Loucy (cell line): ENCODE measurements around the gene SELENON.

ENCODE experiments used
- H2AFZ ChIP-seq: fragments of 200-600 bp; sonication (generic); 2 replicates; pipeline ENCODE4 v1.6.0; 2016; ENCODE audit warnings: antibody characterized with exemption, mild to moderate bottlenecking, low read length, moderate library complexity
- H3F3A ChIP-seq: fragments of 200-600 bp; 2 replicates; pipeline ENCODE4 v1.6.0; 2016; ENCODE audit warnings: antibody characterized with exemption, low read depth, mild to moderate bottlenecking
- H3K27me3 ChIP-seq: fragments of 200-600 bp; sonication (generic); 2 replicates; pipeline ENCODE4 v1.6.1; 2014; ENCODE audit warnings: low read length, mild to moderate bottlenecking; ENCODE audit not compliant: insufficient read depth, poor library complexity, severe bottlenecking
- H3K36me3 ChIP-seq: fragments of 200-600 bp; sonication (generic); 2 replicates; pipeline ENCODE4 v1.6.1; 2016; ENCODE audit warnings: low read length; ENCODE audit not compliant: insufficient read depth
- H3K4me1 ChIP-seq: fragments of 200-600 bp; sonication (generic); 2 replicates; pipeline ENCODE4 v1.5.1; 2014; ENCODE audit warnings: low read length, mild to moderate bottlenecking; ENCODE audit not compliant: insufficient read depth, poor library complexity, severe bottlenecking
- H3K4me2 ChIP-seq: fragments of 200-600 bp; sonication (generic); 2 replicates; pipeline ENCODE4 v1.6.0; 2014; ENCODE audit warnings: antibody characterized with exemption, low read length, low read depth, mild to moderate bottlenecking; ENCODE audit not compliant: poor library complexity, severe bottlenecking
- H3K4me3 ChIP-seq: fragments of 200-600 bp; sonication (generic); 2 replicates; pipeline ENCODE4 v1.5.1; 2014; ENCODE audit warnings: low read length, mild to moderate bottlenecking, mixed read lengths; ENCODE audit not compliant: poor library complexity, severe bottlenecking
- H3K79me2 ChIP-seq: fragments of 200-600 bp; sonication (generic); 2 replicates; pipeline ENCODE4 v1.6.1; 2014; ENCODE audit warnings: low read length; ENCODE audit not compliant: insufficient read depth
- H3K9ac ChIP-seq: fragments of 200-600 bp; sonication (generic); 2 replicates; pipeline ENCODE4 v1.6.0; 2014; ENCODE audit warnings: mild to moderate bottlenecking, low read depth, low read length, moderate library complexity; ENCODE audit not compliant: poor library complexity, severe bottlenecking
- H3K9me2 ChIP-seq: fragments of 200-600 bp; sonication (generic); replicated peaks from 2 replicates; pipeline ENCODE4 v1.6.1; 2016; ENCODE audit warnings: low read depth, low read length, mixed read lengths
- H3K9me3 ChIP-seq: fragments of 200-600 bp; sonication (generic); 2 replicates; pipeline ENCODE4 v1.6.1; 2014; ENCODE audit warnings: mild to moderate bottlenecking, antibody characterized with exemption, low read length, low read depth; ENCODE audit not compliant: insufficient read depth
- H4K20me1 ChIP-seq: fragments of 200-600 bp; sonication (generic); 2 replicates; pipeline ENCODE4 v1.6.0; 2014; ENCODE audit warnings: antibody characterized with exemption, low read length, mild to moderate bottlenecking; ENCODE audit not compliant: insufficient read depth, poor library complexity, severe bottlenecking
- CTCF ChIP-seq: fragments of 200-600 bp; sonication (generic); conservative IDR thresholded peaks from 2 replicates; pipeline ENCODE4 v1.5.1; 2014; ENCODE audit warnings: mild to moderate bottlenecking, antibody characterized with exemption, low read length
- EZH2phosphoT487 ChIP-seq: fragments of 200-600 bp; IDR thresholded peaks from 2 replicates; pipeline ENCODE4 v1.6.1; 2018; ENCODE audit warnings: antibody characterized with exemption, mild to moderate bottlenecking, moderate library complexity, borderline replicate concordance

Gene SELENON

GRCh38 chr1:25760871-25761270 is 39.1 kb upstream of the SELENON start:
- Histone ChIP-seq H3K9me3 (no peaks in the 10 kb centered on the region), H3K4me1 (peaks cover 23% of the 10 kb centered on the region), H3K4me3 (no peak overlapping the region), H2AFZ (no peak overlapping the region), H3K9ac (no peak overlapping the region), H3F3A (no peaks in the 10 kb centered on the region), H3K79me2 (no peaks in the 10 kb centered on the region), H3K27me3 (no peaks in the 10 kb centered on the region), H3K4me2 (no peak overlapping the region), H3K36me3 (no peaks in the 10 kb centered on the region), H3K9me2 (no peaks in the 10 kb centered on the region), H4K20me1 (no peaks in the 10 kb centered on the region)
- TF ChIP-seq EZH2phosphoT487 (no peak), CTCF (no peak)

- Histone ChIP-seq H3K36me3 (no peaks in the 10 kb centered on the region), H2AFZ (no peak overlapping the region), H3K9me2 (no peaks in the 10 kb centered on the region), H3K4me1 (peaks cover 19% of the 10 kb centered on the region), H3K4me3 (no peak overlapping the region), H3K4me2 (no peak overlapping the region), H4K20me1 (no peaks in the 10 kb centered on the region), H3K27me3 (no peaks in the 10 kb centered on the region), H3K79me2 (no peaks in the 10 kb centered on the region), H3K9me3 (no peaks in the 10 kb centered on the region), H3K9ac (no peak overlapping the region), H3F3A (0 out of 2 replicates have a peak, but pooled peaks cover 3% of the 10 kb centered on the region)
- TF ChIP-seq CTCF (no peak), EZH2phosphoT487 (no peak)
Measured at GRCh38 chr1:25763493-25763892, 36.5 kb upstream of the SELENON start.

- H2AFZ ChIP-seq, result no peak overlapping the region
- 0 out of 2 replicates have a peak, but pooled peaks cover 3% of the 10 kb centered on the region for H3F3A ChIP-seq
- H3K9me3 ChIP-seq, result no peaks in the 10 kb centered on the region
- peak overlapping the region; percentile 61 for H3K4me2 ChIP-seq
- H3K9me2 ChIP-seq, result no peaks in the 10 kb centered on the region
- peaks cover 20% of the 10 kb centered on the region for H3K4me1 ChIP-seq
- H3K36me3 ChIP-seq, result no peaks in the 10 kb centered on the region
- no peaks in the 10 kb centered on the region for H4K20me1 ChIP-seq
- TF ChIP-seq EZH2phosphoT487 (no peak), CTCF (no peak)
- H3K9ac ChIP-seq, result peak overlapping the region; percentile 45
- peak overlapping the region; percentile 27 for H3K4me3 ChIP-seq
- H3K79me2 ChIP-seq, result no peaks in the 10 kb centered on the region
- H3K27me3 ChIP-seq, result peaks cover 4% of the 10 kb centered on the region
Measured at GRCh38 chr1:25765136-25765922, 34.7 kb upstream of the SELENON start.
